H1 (cell line): ENCODE measurements around the gene DENND4C. TPM values are rescaled to one million over a fixed set of nuclear protein-coding genes. Genes with fewer than 3 reads are reported as not detected.

Source experiments
- CTCF ChIA-PET: fragments of 300-600 bp; sonication (Branson Sonifier 250); formaldehyde crosslinking; loops from one replicate; lab custom pipeline; 2021; ENCODE audit not compliant: partially characterized antibody; lab: Charles Lee
- POLR2A ChIA-PET: fragments of 300-600 bp; sonication (Branson Sonifier 250); formaldehyde crosslinking; loops from one replicate; lab custom pipeline; 2021; ENCODE audit warnings: inconsistent platforms; ENCODE audit not compliant: partially characterized antibody; lab: Charles Lee
- DNase-seq, 2 experiments: peaks; one replicate each; pipeline versions ENCODE4 v3.0.0 to v3.0.0-alpha.2; 2010 to 2022; ENCODE audit warnings: low spot score in 2 of 2, low read depth in 1 of 2, mixed read lengths in 1 of 2
- FAIRE-seq: peaks from 2 replicates; lab custom pipeline; 2011; peaks lifted over from hg19 to GRCh38; lab: Jason Lieb, UNC
- H2AFZ ChIP-seq: 2 replicates; pipeline ENCODE4 v1.8.1; 2012; ENCODE audit warnings: low read length, inconsistent platforms
- H2AK5ac ChIP-seq: 2 replicates; pipeline ENCODE4 v1.6.1; 2013; ENCODE audit warnings: low read depth, low read length
- H2BK120ac ChIP-seq: replicated peaks from 2 replicates; pipeline ENCODE3; 2013; ENCODE audit warnings: low read depth, low read length, inconsistent platforms
- H2BK12ac ChIP-seq: 2 replicates; pipeline ENCODE4 v1.6.1; 2013; ENCODE audit warnings: low read depth, low read length
- H2BK15ac ChIP-seq: 2 replicates; pipeline ENCODE4 v1.6.1; 2013; ENCODE audit warnings: low read length
- H2BK20ac ChIP-seq: 2 replicates; pipeline ENCODE4 v1.6.1; 2013; ENCODE audit warnings: low read length
- H2BK5ac ChIP-seq: 2 replicates; pipeline ENCODE4 v1.6.1; 2013; ENCODE audit warnings: low read depth, low read length
- H3K14ac ChIP-seq: 2 replicates; pipeline ENCODE4 v1.6.1; 2013; ENCODE audit warnings: inconsistent platforms; ENCODE audit not compliant: insufficient read length
- H3K18ac ChIP-seq: 2 replicates; pipeline ENCODE4 v1.6.1; 2013; ENCODE audit warnings: low read length; ENCODE audit errors: extremely low read depth
- H3K23ac ChIP-seq: 2 replicates; pipeline ENCODE4 v1.6.1; 2013; ENCODE audit warnings: inconsistent platforms; ENCODE audit not compliant: insufficient read length
- H3K23me2 ChIP-seq: 2 replicates; pipeline ENCODE4 v1.6.1; 2013; ENCODE audit warnings: low read depth, low read length
- H3K27ac ChIP-seq: 2 replicates; pipeline ENCODE4 v1.6.1; 2011; ENCODE audit warnings: low read depth, low read length, inconsistent platforms
- H3K27me3 ChIP-seq, 4 experiments: replicated peaks in 1 of 4; 1 replicate in 1 of 4; 2 replicates in 3 of 4; pipeline versions ENCODE4 v1.6.1 to v1.8.1; 2011 to 2013; ENCODE audit warnings: low read length in 3 of 4, mild to moderate bottlenecking in 3 of 4, inconsistent platforms in 2 of 4, mixed read lengths in 2 of 4, moderate library complexity in 1 of 4; ENCODE audit not compliant: control insufficient read depth in 3 of 4, insufficient read depth in 3 of 4; ENCODE audit errors: extremely low read depth in 1 of 4
- H3K36me3 ChIP-seq, 4 experiments: 2 replicates each; pipeline versions ENCODE4 v1.6.1 to v1.8.1; 2011 to 2013; ENCODE audit warnings: mild to moderate bottlenecking in 4 of 4, low read length in 3 of 4, moderate library complexity in 2 of 4, control low read depth in 1 of 4, inconsistent platforms in 1 of 4; ENCODE audit not compliant: insufficient read depth in 4 of 4, control insufficient read depth in 2 of 4
- H3K4ac ChIP-seq: replicated peaks from 2 replicates; pipeline ENCODE3; 2013; ENCODE audit warnings: low read length, low read depth, mixed read lengths, inconsistent platforms; ENCODE audit not compliant: insufficient read length
- H3K4me1 ChIP-seq, 4 experiments: replicated peaks in 1 of 4; 1 replicate in 1 of 4; 2 replicates in 3 of 4; pipeline versions ENCODE4 v1.6.1 to v1.8.1; 2011 to 2013; ENCODE audit warnings: low read length in 3 of 4, inconsistent platforms in 2 of 4, mixed read lengths in 1 of 4; ENCODE audit not compliant: insufficient read depth in 4 of 4, control insufficient read depth in 3 of 4
- H3K4me2 ChIP-seq, 2 experiments: 2 replicates each; pipeline versions ENCODE4 v1.6.1 to v1.8.1; 2011 to 2013; ENCODE audit warnings: low read depth in 2 of 2, low read length in 2 of 2, control low read depth in 1 of 2, inconsistent platforms in 1 of 2, mild to moderate bottlenecking in 1 of 2; ENCODE audit not compliant: insufficient read depth in 1 of 2
- H3K4me3 ChIP-seq, 4 experiments: fragments of 200-600, 300-600 bp in 1 of 4; sonication (generic), shearing (Covaris generic), sonication (Bioruptor Twin) in 1 of 4; 2 replicates each; pipeline versions ENCODE4 v1.5.1 to v1.8.1; 2011 to 2016; ENCODE audit warnings: low read length in 4 of 4, low read depth in 3 of 4, control low read depth in 2 of 4, inconsistent platforms in 2 of 4, mild to moderate bottlenecking in 2 of 4, mixed read lengths in 1 of 4, moderate library complexity in 1 of 4; ENCODE audit not compliant: insufficient read depth in 2 of 4; ENCODE audit errors: extremely low read depth in 1 of 4
- H3K56ac ChIP-seq: replicated peaks from 2 replicates; pipeline ENCODE3; 2013; ENCODE audit warnings: low read depth, mild to moderate bottlenecking, mixed read lengths, low read length, inconsistent platforms; ENCODE audit not compliant: insufficient read length
- H3K79me1 ChIP-seq: 2 replicates; pipeline ENCODE4 v1.6.1; 2013; ENCODE audit warnings: low read depth, low read length, control low read depth
- H3K79me2 ChIP-seq, 2 experiments: 2 replicates each; pipeline versions ENCODE4 v1.6.1 to v1.8.1; 2012 to 2013; ENCODE audit warnings: low read length in 2 of 2, mild to moderate bottlenecking in 2 of 2, inconsistent platforms in 1 of 2; ENCODE audit not compliant: insufficient read depth in 2 of 2, control insufficient read depth in 1 of 2
- H3K9ac ChIP-seq, 4 experiments: replicated peaks in 1 of 4; 1 replicate in 1 of 4; 2 replicates in 3 of 4; pipeline versions ENCODE4 v1.6.1 to v1.8.1; 2011 to 2013; ENCODE audit warnings: low read depth in 3 of 4, low read length in 3 of 4, control low read depth in 2 of 4, mild to moderate bottlenecking in 2 of 4, moderate library complexity in 2 of 4, inconsistent platforms in 1 of 4; ENCODE audit errors: extremely low read depth in 1 of 4
- H3K9me3 ChIP-seq, 2 experiments: 2 replicates each; pipeline versions ENCODE4 v1.6.1 to v1.8.1; 2012 to 2013; ENCODE audit warnings: mild to moderate bottlenecking in 2 of 2, moderate library complexity in 2 of 2, control low read depth in 1 of 2, inconsistent platforms in 1 of 2, low read depth in 1 of 2, low read length in 1 of 2, mixed read lengths in 1 of 2; ENCODE audit not compliant: insufficient read depth in 2 of 2
- H4K20me1 ChIP-seq, 2 experiments: replicated peaks in 1 of 2; 2 replicates each; pipeline versions ENCODE3 to v1.8.1; 2011 to 2013; ENCODE audit warnings: inconsistent platforms in 2 of 2, low read length in 2 of 2, mild to moderate bottlenecking in 1 of 2; ENCODE audit not compliant: insufficient read depth in 2 of 2, control insufficient read depth in 1 of 2
- H4K5ac ChIP-seq: 2 replicates; pipeline ENCODE4 v1.6.1; 2013; ENCODE audit warnings: low read length, low read depth, mixed read lengths, inconsistent platforms; ENCODE audit not compliant: insufficient read length
- H4K8ac ChIP-seq: 2 replicates; pipeline ENCODE4 v1.8.0; 2013; ENCODE audit warnings: mild to moderate bottlenecking, moderate library complexity, low read length, inconsistent platforms; ENCODE audit not compliant: insufficient read depth; ENCODE audit errors: extremely low read depth
- H4K91ac ChIP-seq: replicated peaks from 2 replicates; pipeline ENCODE3; 2013; ENCODE audit warnings: low read length, mixed read lengths, inconsistent platforms; ENCODE audit not compliant: insufficient read length
- KDM4A ChIP-seq: IDR thresholded peaks from one replicate; pipeline ENCODE4 v1.7.1; 2012; ENCODE audit warnings: low read depth, mild to moderate bottlenecking, moderate library complexity, low read length, inconsistent platforms; ENCODE audit not compliant: severe bottlenecking
- MAFK ChIP-seq: IDR thresholded peaks from 2 replicates; pipeline ENCODE4 v1.6.1; 2012; ENCODE audit warnings: low read depth, mild to moderate bottlenecking, improper control_type of control experiment, low read length
- RAD21 ChIP-seq, 2 experiments: IDR thresholded peaks in 1 of 2; conservative IDR thresholded peaks in 1 of 2; 2 replicates each; pipeline ENCODE4 v1.6.1; 2011; ENCODE audit warnings: low read depth in 2 of 2, low read length in 2 of 2, improper control_type of control experiment in 1 of 2, inconsistent platforms in 1 of 2, mild to moderate bottlenecking in 1 of 2, moderate library complexity in 1 of 2
- TBP ChIP-seq: IDR thresholded peaks from 2 replicates; pipeline ENCODE4 v1.6.1; 2011; ENCODE audit warnings: low read depth, low read length, improper control_type of control experiment
- TCF12 ChIP-seq: IDR thresholded peaks from 2 replicates; pipeline ENCODE4 v1.6.1; 2011; ENCODE audit warnings: low read depth, mild to moderate bottlenecking, low read length
- ZNF274 ChIP-seq: IDR thresholded peaks from 2 replicates; pipeline ENCODE4 v1.7.0; 2012; ENCODE audit warnings: low read length, borderline replicate concordance; ENCODE audit errors: extremely low read depth
- WGBS, 2 experiments: shearing (Covaris generic) in 1 of 2; methylation state at CpG; one replicate each; pipeline versions ENCODE4 v1.1.6 to v1.1.7; 2013 to 2015; ENCODE audit warnings: low lambda C conversion rate in 2 of 2, mixed read lengths in 2 of 2, inconsistent platforms in 1 of 2, low coverage in 1 of 2, missing lambda C conversion rate in 1 of 2; ENCODE audit not compliant: insufficient replicate concordance in 2 of 2, insufficient coverage in 1 of 2, insufficient read length in 1 of 2; ENCODE audit errors: extremely low coverage in 1 of 2, missing lambda C conversion rate in 1 of 2; 5-methylcytosine and 5-hydroxymethylcytosine counted together
- polyA plus RNA-seq, 7 experiments: library from polyadenylated mRNA; depleted of rRNA in 3 of 7; stranded (reverse) in 5 of 7; unstranded in 2 of 7; fragments of >200 nt in 5 of 7; fragments of 200-250 nt in 2 of 7; gene quantifications; 1 replicate in 5 of 7; 2 replicates in 1 of 7; 4 replicates in 1 of 7; pipeline versions ENCODE4 v1.2.1 to v1.2.3, GENCODE V29; 2011 to 2013; ENCODE audit warnings: missing spikeins in 2 of 7, mixed read lengths in 2 of 7
- total RNA-seq: library from RNA; stranded (reverse); fragmentation: NEBNext Ultra II Directional; extraction: Animal tissue kit (Norgen Biotek cat#: 25700); gene quantifications from 2 replicates; pipeline ENCODE4 v1.2.1, GENCODE V29; 2021

The DENND4C gene
- total and polyA plus RNA-seq, 2 of the 8 experiments (the other 6 are each of a cell fraction or from before 2014, with no cell fraction given): 6.9 to 18.9 TPM

GRCh38 chr9:19405771-19406170, 175.3 kb downstream of the DENND4C start:
- ChIA-PET CTCF (no interaction called here), POLR2A (no interaction called here)
- no peak for FAIRE-seq
- H2BK12ac ChIP-seq: no peak overlapping the region
- no peak overlapping the region for H3K56ac ChIP-seq
- H2BK120ac ChIP-seq: no peak overlapping the region
- peaks cover 0 to 12% of the 10 kb centered on the region in 2 experiments; a peak in 2 of 4 replicates for H3K79me2 ChIP-seq
- no peak overlapping the region for H3K4ac ChIP-seq
- H2BK20ac ChIP-seq: no peak overlapping the region
- peaks cover 0 to 7% (median 5%) of the 10 kb centered on the region in 4 experiments; a peak in 4 of 7 replicates for H3K4me1 ChIP-seq
- no peak overlapping the region for H3K14ac ChIP-seq
- peaks cover 0 to 7% (median 0%) of the 10 kb centered on the region in 4 experiments; a peak in 2 of 7 replicates for H3K27me3 ChIP-seq
- H3K23ac ChIP-seq: no peak overlapping the region
- no peak overlapping the region for H4K8ac ChIP-seq
- 100% methylated on average over 1 of the region's 1 CpG; no CpG with 5 or more reads in 1 of the 2 experiments for WGBS, 2 experiments
- no peaks in the 10 kb centered on the region for H3K36me3 ChIP-seq
- no peak for DNase-seq
- H3K27ac ChIP-seq: no peak overlapping the region
- no peak overlapping the region for H2BK15ac ChIP-seq
- H3K9me3 ChIP-seq: no peaks in the 10 kb centered on the region; a peak in 1 of 4 replicates
- H3K4me3 ChIP-seq: no peak overlapping the region
- no peak overlapping the region for H4K5ac ChIP-seq
- no peak overlapping the region for H3K4me2 ChIP-seq
- no peak overlapping the region for H2AFZ ChIP-seq
- no peak overlapping the region for H2AK5ac ChIP-seq
- no peak overlapping the region for H3K18ac ChIP-seq
- H4K20me1 ChIP-seq: no peaks in the 10 kb centered on the region
- TF ChIP-seq TBP (no peak), KDM4A (no peak), ZNF274 (no peak), TCF12 (no peak), MAFK (no peak), RAD21 (IDR thresholded peaks at IDR 0.05 in 1 of 2, conservative IDR thresholded peaks at IDR 0.05 in 1 of 2; ENCODE audit: low read depth in 2 of 2, low read length in 2 of 2) (peak; percentile 12 to 19; a peak in 2 of 4 replicates)
- peaks cover 3% of the 10 kb centered on the region; the same call in 1 of the 2 replicates for H3K79me1 ChIP-seq
- H4K91ac ChIP-seq: no peak overlapping the region
- H3K23me2 ChIP-seq: peaks cover 16% of the 10 kb centered on the region
- H3K9ac ChIP-seq: no peak overlapping the region
- no peak overlapping the region for H2BK5ac ChIP-seq
